Sigmoid colon (tissue), 4 donors: ENCODE results near the gene SPRR1B.

Experiments used
- EP300 ChIP-seq, 4 donors: sonication (generic); formaldehyde crosslinking; IDR thresholded peaks; one replicate each; pipeline ENCODE4 v1.6.1; 2017; ENCODE audit warnings: antibody characterized with exemption in 4 of 4
- POLR2AphosphoS5 ChIP-seq, 4 donors: sonication (generic); formaldehyde crosslinking; IDR thresholded peaks; one replicate each; pipeline ENCODE4 v1.6.1; 2017; ENCODE audit warnings: antibody characterized with exemption in 4 of 4

GRCh38 chr1:152982076-152982475 lies 48.9 kb upstream of the SPRR1B start:
- TF ChIP-seq POLR2AphosphoS5 (IDR thresholded peaks at IDR 0.05) (no peak), EP300 (IDR thresholded peaks at IDR 0.05) (no peak)
